HG03457 (cell line): ENCODE measurements around the gene HSD17B7.
"Not testable (repeated sequence)": the region's sequence is repeated elsewhere in the genome, so short reads cannot be mapped to it uniquely, and the experiment has no call there.

Source experiments
- ATAC-seq: cut with Tn5 transposase; IDR thresholded peaks from one replicate; pipeline ENCODE4 v1.9.1; 2021; ENCODE audit warnings: moderate number of reproducible peaks; ENCODE audit not compliant: unreplicated experiment

Gene HSD17B7

GRCh38 chr1:162790303-162790984 is at the start of gene HSD17B7:
TSS of gene HSD17B7 (plus strand) at chr1:162790702. CDS start at chr1:162790801, 99 bp downstream.
- ATAC-seq = peak; percentile 100

- no peak for ATAC-seq
Observed at GRCh38 chr1:162740755-162741154, 49.7 kb upstream of the HSD17B7 start.

- ATAC-seq = no peak
Observed at GRCh38 chr1:162741574-162741973, 48.9 kb upstream of the HSD17B7 start.

GRCh38 chr1:162746264-162746942 is 44.1 kb upstream of the HSD17B7 start:
- ATAC-seq = not testable (repeated sequence)

GRCh38 chr1:162753001-162753658 is 37.4 kb upstream of the HSD17B7 start:
- ATAC-seq = no peak

GRCh38 chr1:162753998-162754585 is 36.4 kb upstream of the HSD17B7 start:
- no peak for ATAC-seq

- no peak for ATAC-seq
Observed at GRCh38 chr1:162755306-162755705, 35.2 kb upstream of the HSD17B7 start.

- ATAC-seq = no peak
Observed at GRCh38 chr1:162756523-162756922, 34.0 kb upstream of the HSD17B7 start.

- no peak for ATAC-seq
Observed at GRCh38 chr1:162757476-162757875, 33.0 kb upstream of the HSD17B7 start.

GRCh38 chr1:162765788-162766187 is 24.7 kb upstream of the HSD17B7 start:
- no peak for ATAC-seq

GRCh38 chr1:162772571-162773154 is 17.8 kb upstream of the HSD17B7 start:
- ATAC-seq = no peak

- ATAC-seq = no peak
Observed at GRCh38 chr1:162774007-162774406, 16.5 kb upstream of the HSD17B7 start.

- ATAC-seq = no peak
Observed at GRCh38 chr1:162779043-162779442, 11.5 kb upstream of the HSD17B7 start.

- ATAC-seq = no peak
Observed at GRCh38 chr1:162782671-162783070, 7.8 kb upstream of the HSD17B7 start.

- ATAC-seq = not testable (repeated sequence)
Observed at GRCh38 chr1:162784926-162785325, 5.6 kb upstream of the HSD17B7 start.

GRCh38 chr1:162788783-162789182 is 1.7 kb upstream of the HSD17B7 start:
- not testable (repeated sequence) for ATAC-seq

- not testable (repeated sequence) for ATAC-seq
Observed at GRCh38 chr1:162790985-162791357, 469 bp downstream of the HSD17B7 start.

GRCh38 chr1:162794284-162794683 is 3.8 kb downstream of the HSD17B7 start:
- ATAC-seq = not testable (repeated sequence)

- not testable (repeated sequence) for ATAC-seq
Observed at GRCh38 chr1:162796617-162797279, 6.2 kb downstream of the HSD17B7 start.

GRCh38 chr1:162799995-162800830 is 9.7 kb downstream of the HSD17B7 start:
- ATAC-seq = peak; percentile 52
